ENCODE results near the gene CXADR.

- TF ChIP-seq ZZZ3 (IDR thresholded peaks at IDR 0.05) (no peak), ZNF224 (CRISPR knock-in tag; IDR thresholded peaks at IDR 0.05) (no peak), ZNF830 (CRISPR knock-in tag; IDR thresholded peaks at IDR 0.05) (no peak), CTCF (IDR thresholded peaks at IDR 0.05 in 2 of 3, conservative IDR thresholded peaks at IDR 0.05 in 1 of 3; ENCODE audit: insufficient read depth in 2 of 3, low read depth in 1 of 3, low read length in 3 of 3) (no peak), TRIM28 (IDR thresholded peaks at IDR 0.05) (no peak), SRSF7 (optimal IDR thresholded peaks at IDR 0.05; ENCODE audit: low read depth, low read length) (no peak), PREB (CRISPR knock-in tag; IDR thresholded peaks at IDR 0.05) (no peak), RAD21 (CRISPR knock-in tag; conservative IDR thresholded peaks at IDR 0.05 in 1 of 2, IDR thresholded peaks at IDR 0.05 in 1 of 2) (no peak), TCF7L2 (IDR thresholded peaks at IDR 0.05; ENCODE audit: low read depth, low read length) (no peak), IRF2 (CRISPR knock-in tag; IDR thresholded peaks at IDR 0.05) (no peak), SMC3 (conservative IDR thresholded peaks at IDR 0.05; ENCODE audit: insufficient read depth, low read depth, low read length) (no peak), ZBED1 (IDR thresholded peaks at IDR 0.05) (no peak), SLC30A9 (CRISPR knock-in tag; IDR thresholded peaks at IDR 0.05) (no peak)
- TF ChIP-seq, protein P1, sequence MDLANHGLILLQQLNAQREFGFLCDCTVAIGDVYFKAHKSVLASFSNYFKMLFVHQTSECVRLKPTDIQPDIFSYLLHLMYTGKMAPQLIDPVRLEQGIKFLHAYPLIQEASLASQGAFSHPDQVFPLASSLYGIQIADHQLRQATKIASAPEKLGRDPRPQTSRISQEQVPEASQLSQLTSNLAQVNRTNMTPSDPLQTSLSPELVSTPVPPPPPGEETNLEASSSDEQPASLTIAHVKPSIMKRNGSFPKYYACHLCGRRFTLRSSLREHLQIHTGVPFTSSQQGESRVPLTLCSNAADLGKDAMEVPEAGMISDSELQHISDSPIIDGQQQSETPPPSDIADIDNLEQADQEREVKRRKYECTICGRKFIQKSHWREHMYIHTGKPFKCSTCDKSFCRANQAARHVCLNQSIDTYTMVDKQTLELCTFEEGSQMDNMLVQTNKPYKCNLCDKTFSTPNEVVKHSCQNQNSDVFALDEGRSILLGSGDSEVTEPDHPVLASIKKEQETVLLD (IDR thresholded peaks at IDR 0.05) = no peak
These were observed 7.2 kb downstream of the CXADR start for GRCh38 chr21:17519965-17520609.

Measured in K562 (cell line).